Measurements from ENCODE around the gene ADK. TPM values are rescaled to one million over a fixed set of nuclear protein-coding genes. Genes with fewer than 3 reads are reported as not detected.

ADK gene
- total and polyA plus RNA-seq, 2 of the 4 experiments (the other 2 are of a cell fraction) = 30.6 to 40.9 TPM

GRCh38 chr10:74365109-74365508 lies 214.1 kb downstream of the ADK start:
- no peaks in the 10 kb centered on the region for H3K27me3 ChIP-seq (ENCODE audit: control insufficient read depth, insufficient read depth, low read length)

More at GRCh38 chr10:74365109-74365508, 214.1 kb downstream of the ADK start:
- dilution Hi-C loops (cut with HindIII; ENCODE audit: low sequenced_read_pairs, unreplicated experiment) (no loop called here), intact Hi-C loops (cut with micrococcal nuclease) (no loop called here), in situ Hi-C loops (cut with MboI; ENCODE audit: low sequenced_read_pairs) (no loop called here)
- Histone ChIP-seq H2AK5ac (ENCODE audit: low read depth, low read length) (no peak overlapping the region), H2BK120ac (ENCODE audit: low read depth, low read length) (no peak overlapping the region), H2BK15ac (ENCODE audit: low read depth, low read length) (no peak overlapping the region), H4K20me1 (ENCODE audit: insufficient read depth, low read length) (no peaks in the 10 kb centered on the region), H2BK5ac (ENCODE audit: low read depth, low read length, poor library complexity, severe bottlenecking) (no peak overlapping the region), H3K36me3 (ENCODE audit: control insufficient read depth, insufficient read depth, low read length) (peaks cover 4% of the 10 kb centered on the region; the same call in 1 of the 2 replicates), H3K9ac (ENCODE audit: low read depth, low read length) (no peak overlapping the region), H3K23ac (ENCODE audit: low read depth, low read length) (no peak overlapping the region), H2AFZ (replicated peaks; ENCODE audit: low read length, poor library complexity) (no peak overlapping the region), H4K91ac (ENCODE audit: insufficient read depth, low read depth, low read length) (no peak overlapping the region), H4K5ac (ENCODE audit: low read depth, low read length) (no peak overlapping the region), H3K4me1 (ENCODE audit: control insufficient read depth, insufficient read depth, low read length) (no peaks in the 10 kb centered on the region), H3K56ac (ENCODE audit: extremely low read depth, insufficient read depth, low read length) (no peak overlapping the region), H3K9me3 (ENCODE audit: control insufficient read depth, insufficient read depth, low read length) (0 out of 2 replicates have a peak, but pooled peaks cover 5% of the 10 kb centered on the region), H4K8ac (ENCODE audit: low read depth in 2 of 2, low read length in 2 of 2) (no peak overlapping the region), H3K4ac (ENCODE audit: low read depth, low read length) (no peak overlapping the region; the same call in 1 of the 2 replicates), H2AK9ac (replicated peaks; ENCODE audit: low read depth, low read length, poor library complexity) (no peak overlapping the region), H3K79me1 (ENCODE audit: low read depth in 1 of 2, low read length in 2 of 2) (peaks cover 0 to 12% of the 10 kb centered on the region in 2 experiments; a peak in 3 of 4 replicates), H3K18ac (ENCODE audit: low read depth, low read length) (no peak overlapping the region), H3K14ac (replicated peaks; ENCODE audit: low read depth, low read length) (no peak overlapping the region; the same call in 1 of the 2 replicates), H2BK20ac (ENCODE audit: low read depth, low read length) (no peak overlapping the region), H3K4me3 (ENCODE audit: insufficient read depth, low read depth, low read length) (no peak overlapping the region), H3K9me1 (ENCODE audit: insufficient read depth, low read length) (0 out of 2 replicates have a peak, but pooled peaks cover 2% of the 10 kb centered on the region), H3K4me2 (ENCODE audit: low read depth, low read length) (no peak overlapping the region), H3K27ac (ENCODE audit: insufficient read depth, low read length) (no peak overlapping the region)
- WGBS, 2 experiments (ENCODE audit: extremely low coverage in 2 of 2, insufficient read length in 1 of 2) = 60% methylated on average over 1 of the region's 3 CpGs; no CpG with 5 or more reads in 1 of the 2 experiments
- TF ChIP-seq NFE2L2 (IDR thresholded peaks at IDR 0.05; ENCODE audit: low read depth, low read length) (no peak), CTCF (conservative IDR thresholded peaks at IDR 0.05; ENCODE audit: low read depth, low read length) (no peak), ELK1 (IDR thresholded peaks at IDR 0.05; ENCODE audit: borderline replicate concordance, low read depth, low read length) (no peak), CEBPB (IDR thresholded peaks at IDR 0.05; ENCODE audit: low read depth, low read length) (no peak), BHLHE40 (IDR thresholded peaks at IDR 0.05; ENCODE audit: low read depth, low read length) (no peak), SMC3 (IDR thresholded peaks at IDR 0.05; ENCODE audit: low read depth, low read length) (no peak)
- BruUV-seq (replicated peaks) = no TSS peak
- DNase-seq = no peak
- ATAC-seq (ENCODE audit: low read depth) = no peak
- ChIA-PET CTCF (no interaction called here), POLR2A (ENCODE audit: unreplicated experiment) (no interaction called here)

All from IMR-90 (cell line).